Activated CD4-positive, alpha-beta T cell treated with anti-CD3 and anti-CD28 coated beads, Interleukin-2, amount 50 U/mL, for 16 hours (primary cell): ENCODE results near the gene PIGA.
"Not testable (repeated sequence)": the region's sequence is repeated elsewhere in the genome, so short reads cannot be mapped to it uniquely, and the experiment has no call there.

Source experiments
- DNase-seq: peaks from one replicate; pipeline ENCODE4 v3.0.0-alpha.2; 2020

The PIGA gene

GRCh38 chrX:15319075-15319474, 16.2 kb downstream of the PIGA start:
- no peak for DNase-seq

- no peak for DNase-seq
These were observed 19.8 kb downstream of the PIGA start, which contains the start of gene ASB11 for GRCh38 chrX:15315509-15315908. TSS of gene ASB11 (minus strand) at chrX:15315640. CDS start at chrX:15315605, 35 bp downstream.

- DNase-seq = no peak
These were observed 20.9 kb downstream of the PIGA start for GRCh38 chrX:15314472-15314871.

GRCh38 chrX:15311119-15311518, 24.2 kb downstream of the PIGA start:
- DNase-seq = no peak

GRCh38 chrX:15310117-15310516, 25.2 kb downstream of the PIGA start:
- no peak for DNase-seq

- DNase-seq = not testable (repeated sequence)
These were observed 29.4 kb downstream of the PIGA start for GRCh38 chrX:15305899-15306298.

GRCh38 chrX:15301924-15302323, 33.4 kb downstream of the PIGA start:
- peak; percentile 61 for DNase-seq

GRCh38 chrX:15299941-15300851, 35.1 kb downstream of the PIGA start:
- peak; percentile 21 for DNase-seq

GRCh38 chrX:15298780-15299179, 36.5 kb downstream of the PIGA start:
- no peak for DNase-seq

GRCh38 chrX:15298201-15298600, 37.1 kb downstream of the PIGA start:
- DNase-seq = no peak

- DNase-seq = no peak
These were observed 41.9 kb downstream of the PIGA start for GRCh38 chrX:15293451-15293850.

GRCh38 chrX:15292861-15293260, 42.5 kb downstream of the PIGA start:
- DNase-seq = no peak

- DNase-seq = no peak
These were observed 57.7 kb downstream of the PIGA start for GRCh38 chrX:15277604-15278003.

- DNase-seq = no peak
These were observed 60.4 kb downstream of the PIGA start for GRCh38 chrX:15274946-15275345.

- not testable (repeated sequence) for DNase-seq
These were observed 62.0 kb downstream of the PIGA start for GRCh38 chrX:15273275-15273674.

- DNase-seq = no peak
These were observed 63.6 kb downstream of the PIGA start for GRCh38 chrX:15271757-15272156.

- DNase-seq = no peak
These were observed 65.5 kb downstream of the PIGA start, which contains the start of gene ASB9 for GRCh38 chrX:15269618-15270521. TSS of gene ASB9 (minus strand) at chrX:15270083. CDS start at chrX:15269874, 209 bp downstream.
